Erythroblast (primary cell): ENCODE measurements around the gene MYBPH.

Source experiments
- DNase-seq, 2 experiments: peaks; one replicate each; lab custom pipeline; 2025; lab: John Stamatoyannopoulos, UW
- GATA1 ChIP-seq: IDR thresholded peaks from 2 replicates; pipeline ENCODE4 v1.6.1; 2011; ENCODE audit warnings: low read depth, mild to moderate bottlenecking, control low read depth, low read length, moderate library complexity
- POLR2A ChIP-seq: IDR thresholded peaks from 2 replicates; pipeline ENCODE4 v1.6.1; 2011; ENCODE audit warnings: mild to moderate bottlenecking, low read length

The MYBPH gene

DNA sequence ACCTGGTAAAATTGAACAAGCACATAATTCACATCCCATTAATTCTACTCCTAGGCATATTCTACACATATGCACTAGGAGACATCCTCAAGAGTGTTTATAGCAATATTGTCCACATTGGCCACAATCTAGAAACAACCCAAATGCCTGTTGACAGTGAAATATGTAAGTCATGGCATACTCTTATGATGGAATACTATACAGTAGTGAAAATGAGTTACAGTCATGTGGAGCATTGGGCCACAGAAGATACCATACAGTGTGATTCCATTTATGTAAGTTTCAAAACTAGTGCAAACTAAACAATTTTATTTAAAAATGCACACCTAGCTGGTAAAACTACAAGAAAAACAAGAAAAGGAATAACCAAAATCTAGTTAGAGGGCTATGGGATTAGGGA lies 34.7 kb upstream of the MYBPH start:
- no peak for DNase-seq
- TF ChIP-seq POLR2A (no peak), GATA1 (no peak)

- no peak for TF ChIP-seq GATA1
- TF ChIP-seq POLR2A, result no peak
Observed at GRCh38 chr1:203208181-203208580, 32.6 kb upstream of the MYBPH start.

GRCh38 chr1:203207751-203208150 lies 32.1 kb upstream of the MYBPH start:
- DNase-seq, result no peak
- TF ChIP-seq GATA1, result no peak
- no peak for TF ChIP-seq POLR2A

More at GRCh38 chr1:203208181-203208580, 32.6 kb upstream of the MYBPH start:
- no peak for DNase-seq

- no peak for DNase-seq
- TF ChIP-seq GATA1 (no peak), POLR2A (no peak)
Observed at GRCh38 chr1:203206129-203206687, 30.6 kb upstream of the MYBPH start.

DNA sequence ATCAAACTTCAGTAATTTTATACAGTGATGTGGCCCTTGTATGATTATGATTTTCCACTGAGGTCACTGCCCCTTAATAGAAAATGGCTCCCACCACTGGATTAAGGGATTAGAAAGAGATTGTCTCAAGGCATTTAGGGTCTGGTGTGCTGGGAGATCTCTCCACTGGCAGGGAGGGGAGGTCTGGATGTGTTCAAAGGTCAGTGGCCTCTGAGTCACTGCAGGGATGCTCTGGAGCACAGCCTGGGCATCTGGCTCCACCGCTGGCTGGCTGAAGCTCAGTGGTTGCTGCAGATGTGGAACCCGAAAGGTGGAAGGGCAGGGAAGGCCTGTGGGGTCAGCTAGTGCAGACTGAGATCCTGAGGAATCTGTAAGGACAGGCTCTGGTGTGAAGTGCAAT lies 29.1 kb upstream of the MYBPH start:
- no peak for DNase-seq
- TF ChIP-seq GATA1, result no peak
- no peak for TF ChIP-seq POLR2A

- DNase-seq, result no peak
- TF ChIP-seq GATA1 (no peak), POLR2A (no peak)
Observed at GRCh38 chr1:203202431-203203245, 27.0 kb upstream of the MYBPH start.

DNA sequence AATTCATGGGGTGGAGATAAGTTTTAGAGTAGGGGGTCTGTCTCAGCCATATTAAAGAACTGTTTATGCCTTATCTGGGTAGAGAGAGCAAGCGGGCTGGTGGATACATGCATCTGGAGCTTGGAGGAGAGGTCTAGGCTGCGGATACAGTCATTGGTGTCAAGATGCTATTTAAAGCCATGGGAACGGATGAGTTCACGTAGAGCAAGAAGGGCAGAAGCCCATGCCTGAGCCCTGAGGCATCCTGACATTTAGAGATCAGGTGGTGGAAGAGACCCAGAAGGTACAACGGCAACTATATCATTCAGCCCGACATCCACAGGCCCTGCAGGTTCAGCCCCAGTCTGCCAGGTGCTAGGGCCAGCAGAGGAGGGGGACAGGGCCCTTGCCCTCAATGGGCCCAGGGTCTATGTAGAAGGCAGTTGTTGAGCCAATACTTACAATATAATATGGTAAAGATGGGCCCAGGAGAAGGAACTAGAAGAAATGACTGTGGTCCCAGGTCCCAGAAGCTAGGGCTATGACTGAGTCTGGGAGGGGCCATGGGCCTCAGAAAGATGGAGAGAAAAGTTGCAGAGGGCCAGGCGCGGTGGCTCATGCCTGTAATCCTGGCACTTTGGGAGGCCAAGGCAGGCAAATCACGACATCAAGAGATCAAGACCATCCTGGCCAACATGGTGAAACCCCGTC lies 26.0 kb upstream of the MYBPH start:
- TF ChIP-seq POLR2A (no peak), GATA1 (no peak)
- DNase-seq, result no peak

- TF ChIP-seq GATA1 (no peak), POLR2A (no peak)
- DNase-seq, result no peak
Observed at GRCh38 chr1:203200916-203201315, 25.3 kb upstream of the MYBPH start.

GRCh38 chr1:203199816-203200571 lies 24.4 kb upstream of the MYBPH start:
- DNase-seq, result no peak
- TF ChIP-seq GATA1 (no peak), POLR2A (no peak)

DNA sequence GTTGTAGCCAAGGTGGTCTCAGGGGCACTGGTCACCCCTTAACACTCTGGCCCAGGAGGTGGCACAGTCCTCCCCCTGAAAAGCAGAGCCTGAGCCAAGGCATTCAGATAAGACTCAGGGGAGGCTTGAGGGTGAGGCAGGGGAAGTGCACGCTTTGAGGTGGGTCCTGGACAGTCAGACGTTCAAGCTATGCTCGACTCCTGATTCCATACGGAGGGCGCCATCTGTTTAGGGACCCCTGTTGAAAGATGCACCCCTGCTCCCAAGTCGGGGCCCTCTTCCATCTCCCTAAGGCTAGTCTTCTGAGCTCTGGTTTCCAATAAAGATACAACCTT lies 23.8 kb upstream of the MYBPH start:
- DNase-seq, result no peak
- TF ChIP-seq POLR2A (no peak), GATA1 (no peak)

GRCh38 chr1:203199002-203199401 lies 23.4 kb upstream of the MYBPH start:
- DNase-seq, result no peak
- TF ChIP-seq POLR2A (no peak), GATA1 (no peak)

- no peak for DNase-seq
- TF ChIP-seq GATA1 (no peak), POLR2A (no peak)
Observed at GRCh38 chr1:203197625-203198024, 22.0 kb upstream of the MYBPH start.

DNA sequence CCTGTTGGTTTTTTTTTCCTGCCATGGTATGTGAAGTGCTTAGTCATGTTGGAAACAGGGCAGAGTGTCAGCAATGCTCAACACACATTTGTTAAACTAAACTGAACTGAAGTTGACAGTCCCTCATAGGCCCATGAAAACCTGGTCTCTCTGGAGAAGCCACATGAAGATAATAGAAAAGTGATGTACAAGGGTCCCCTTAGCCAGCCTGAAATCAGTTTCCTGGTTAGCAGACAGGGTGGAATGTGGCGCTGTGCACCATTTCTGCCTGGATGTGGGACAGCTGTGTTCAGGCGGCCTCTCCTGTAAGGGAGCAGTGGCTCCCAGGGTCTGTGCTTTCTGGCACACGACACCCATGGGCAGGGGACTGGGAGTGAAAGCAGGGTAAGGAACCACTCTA lies 20.7 kb upstream of the MYBPH start:
- no peak for DNase-seq
- TF ChIP-seq POLR2A (no peak), GATA1 (no peak)

DNA sequence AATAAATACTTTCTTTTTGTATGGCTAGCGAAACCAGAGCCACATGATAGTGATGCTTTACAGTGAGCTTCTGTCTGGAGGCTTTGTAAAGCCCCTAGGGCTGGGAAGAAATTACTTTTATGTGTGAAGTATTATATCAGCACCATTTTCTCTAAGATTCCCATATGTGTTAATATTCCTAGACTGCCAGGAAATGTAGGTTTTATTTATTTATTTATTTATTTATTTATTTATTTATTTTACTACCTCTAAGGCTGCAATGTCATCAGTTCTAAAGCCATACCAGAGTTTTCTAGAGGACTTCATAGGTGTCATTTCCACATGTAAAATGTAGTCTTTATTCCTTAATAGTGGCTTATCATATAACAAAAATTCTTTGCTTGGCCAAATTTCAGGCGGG lies 15.3 kb upstream of the MYBPH start:
- no peak for TF ChIP-seq GATA1
- TF ChIP-seq POLR2A, result no peak
- DNase-seq, result no peak
